HG02852 (cell line): Measurements from ENCODE around the gene HSD17B14.
"Not testable (repeated sequence)": the region's sequence is repeated elsewhere in the genome, so short reads cannot be mapped to it uniquely, and the experiment has no call there.

Source experiments
- ATAC-seq: cut with Tn5 transposase; IDR thresholded peaks from one replicate; pipeline ENCODE4 v1.9.1; 2021; ENCODE audit warnings: mild to moderate bottlenecking, moderate library complexity; ENCODE audit not compliant: unreplicated experiment

Gene HSD17B14

DNA sequence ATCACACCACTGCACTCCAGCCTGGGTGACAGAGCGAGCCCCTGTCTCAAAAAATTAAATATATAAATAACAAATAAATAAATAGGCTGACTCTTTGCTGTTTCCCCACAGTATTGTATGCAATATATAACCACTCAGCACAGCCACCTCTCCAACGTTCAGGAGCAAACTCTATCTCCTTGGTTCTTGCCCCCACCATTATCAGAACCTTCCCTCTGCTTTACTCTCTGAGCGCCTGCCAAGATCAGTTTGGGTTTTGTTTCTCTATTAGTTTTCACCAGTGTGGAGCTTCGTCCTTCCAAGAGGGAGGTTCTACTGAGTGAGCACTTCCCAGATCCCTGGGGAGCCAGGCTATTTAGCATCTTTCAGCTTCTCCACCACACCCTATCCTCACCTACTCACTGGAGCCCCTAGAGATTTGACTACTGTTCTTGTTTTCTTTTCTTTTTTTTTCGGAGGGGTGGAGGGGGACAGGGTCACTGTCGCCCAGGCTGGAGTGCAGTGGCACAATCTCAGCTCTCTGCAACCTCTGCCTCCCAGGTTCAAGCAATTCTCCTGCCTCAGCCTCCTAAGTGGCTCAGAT is 68.0 kb downstream of the HSD17B14 start:
- ATAC-seq, result not testable (repeated sequence)

DNA sequence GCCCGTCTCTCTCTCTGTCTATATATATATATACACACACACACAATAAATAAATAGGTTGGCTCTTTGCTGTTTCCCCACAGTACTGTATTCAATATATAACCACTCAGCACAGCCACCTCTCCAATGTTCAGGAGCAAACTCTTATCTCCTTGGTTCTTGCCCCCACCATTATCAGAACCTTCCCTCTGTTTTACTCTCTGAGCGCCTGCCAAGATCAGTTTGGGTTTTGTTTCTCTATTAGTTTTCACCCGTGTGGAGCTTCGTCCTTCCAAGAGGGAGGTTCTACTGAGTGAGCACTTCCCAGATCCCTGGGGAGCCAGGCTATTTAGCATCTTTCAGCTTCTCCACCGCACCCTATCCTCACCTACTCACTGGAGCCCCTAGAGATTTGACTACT is 70.5 kb downstream of the HSD17B14 start:
- not testable (repeated sequence) for ATAC-seq
